ENCODE data around the gene STAG2. TPM values are rescaled to one million over a fixed set of nuclear protein-coding genes. Genes with fewer than 3 reads are reported as not detected.
"Not testable (repeated sequence)": the region's sequence is repeated elsewhere in the genome, so short reads cannot be mapped to it uniquely, and the experiment has no call there.

Gene STAG2
- 48.5 and 125 TPM in 2 replicates for total RNA-seq
- 13.2 TPM for polyA plus RNA-seq (2012)

DNA sequence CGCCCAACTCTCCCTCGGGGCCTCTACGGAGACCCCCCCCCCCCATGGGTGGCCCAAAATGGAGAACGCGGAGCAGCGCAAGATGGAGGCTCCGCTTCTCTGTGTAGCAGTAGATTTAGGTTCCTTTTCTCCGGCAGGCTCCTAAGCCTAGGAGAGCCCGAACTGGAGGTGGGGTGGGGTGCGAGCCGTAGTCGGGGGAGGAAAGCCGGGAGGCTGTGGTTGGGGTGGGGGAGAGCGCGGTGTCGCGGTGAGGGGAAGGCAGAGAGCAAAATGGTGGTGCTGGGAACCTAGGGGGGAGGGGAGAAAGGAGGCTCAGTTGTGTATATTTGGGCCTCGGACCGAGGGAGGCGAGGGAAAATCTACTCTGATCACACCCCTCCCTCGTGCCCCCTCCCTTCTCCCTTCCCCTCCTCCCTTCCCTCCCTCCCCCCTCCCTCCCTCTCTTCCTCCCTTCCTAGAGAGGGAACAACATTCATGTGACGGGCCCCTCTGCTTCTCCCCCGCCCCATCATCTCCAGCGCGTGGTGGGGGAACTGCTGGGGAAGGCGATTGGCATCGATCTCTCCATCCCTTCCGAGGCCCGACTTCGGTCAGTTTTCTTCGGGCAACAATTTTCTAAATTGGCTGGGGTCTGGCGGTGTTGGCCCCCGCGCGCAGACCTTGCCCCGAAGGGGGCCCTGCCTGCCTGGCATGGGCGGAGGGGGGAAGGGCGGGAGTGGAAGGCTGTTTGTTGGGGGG lies at the start of gene STAG2:
Gene STAG2, plus strand, starts transcription at position 439 of the 738 bp plus-strand sequence. CDS start 60,922 bp downstream, outside the sequence.
- peak; percentile 85 for DNase-seq (ENCODE audit: low read depth)

DNA sequence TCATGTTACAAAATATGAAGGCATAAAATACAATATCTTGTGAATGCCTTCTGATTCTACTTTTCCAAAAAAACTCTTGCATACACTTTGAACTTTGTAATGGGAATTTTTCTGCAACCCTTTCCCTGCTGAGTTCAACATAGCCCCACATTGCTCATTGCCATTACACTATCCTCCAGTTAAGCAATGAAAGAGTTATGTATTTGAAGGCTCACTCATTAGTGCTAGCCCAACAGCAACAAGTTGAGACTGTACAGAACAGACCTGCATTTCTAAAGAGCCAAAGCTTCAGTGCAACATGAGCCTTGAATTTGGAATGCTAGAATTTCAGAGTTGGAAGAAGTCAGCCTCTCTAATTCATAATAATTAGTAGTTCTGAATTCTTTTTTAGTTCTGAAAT lies 44.4 kb upstream of the STAG2 start:
- no peak for DNase-seq (ENCODE audit: low read depth)

DNA sequence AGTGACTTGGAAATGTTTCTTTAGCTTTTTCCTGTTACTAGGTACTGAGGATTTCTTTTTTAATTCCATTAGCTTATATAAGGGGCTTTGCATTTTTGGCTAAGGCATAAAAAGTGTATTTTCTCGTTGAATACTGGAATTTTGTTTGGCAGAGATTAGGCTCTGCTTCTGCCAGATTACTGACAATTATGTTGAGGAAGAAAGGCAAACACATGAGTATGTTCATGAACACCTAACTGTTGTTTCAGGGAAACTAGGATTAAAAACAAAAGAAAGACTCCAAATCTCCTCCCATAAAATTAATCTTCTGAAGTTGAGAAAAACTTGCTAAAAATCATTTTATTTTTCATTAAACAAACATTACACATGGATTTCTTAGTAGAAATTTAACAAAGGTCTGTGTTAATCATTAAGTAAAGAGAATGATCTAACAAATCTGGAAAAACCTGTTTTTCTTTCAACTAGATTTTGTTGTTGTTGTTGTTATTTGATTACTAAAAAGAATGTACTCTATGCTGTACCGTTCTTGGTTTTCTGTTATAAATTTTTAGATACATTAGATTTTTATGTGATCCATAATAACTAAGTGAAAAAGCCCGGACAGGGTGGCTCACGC lies 43.3 kb upstream of the STAG2 start:
- no peak for DNase-seq (ENCODE audit: low read depth)

DNA sequence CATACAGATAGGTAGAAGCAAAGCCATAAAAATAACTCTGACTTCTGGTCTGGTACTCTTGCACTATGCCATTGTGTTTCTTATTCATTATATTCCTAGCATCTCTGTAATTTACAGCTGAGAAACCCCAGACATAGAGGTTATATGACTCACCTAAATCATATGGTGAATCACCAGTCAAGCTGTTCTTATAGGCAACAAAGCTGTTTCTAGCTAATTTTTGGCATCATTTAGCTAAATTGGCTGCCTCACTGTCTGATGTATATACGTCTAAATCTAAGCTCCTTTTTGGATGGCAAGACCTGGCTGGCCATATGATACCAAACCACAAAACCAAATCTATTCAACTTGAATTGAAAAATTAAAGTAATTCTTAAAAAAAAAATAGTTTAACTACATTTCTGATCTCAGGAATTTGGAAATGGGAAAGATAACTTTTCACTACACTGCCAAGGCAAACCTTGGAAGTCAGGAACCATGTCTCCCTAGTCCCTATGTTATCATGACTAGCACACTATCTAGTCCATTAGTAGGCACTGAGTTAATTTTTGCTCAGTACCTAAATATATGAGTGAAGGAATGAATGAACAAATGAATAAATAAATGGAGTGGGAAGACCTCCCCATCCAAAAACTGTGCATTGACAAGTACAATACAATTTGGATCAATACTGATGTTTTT lies 41.3 kb upstream of the STAG2 start:
- no peak for DNase-seq (ENCODE audit: low read depth)

DNA sequence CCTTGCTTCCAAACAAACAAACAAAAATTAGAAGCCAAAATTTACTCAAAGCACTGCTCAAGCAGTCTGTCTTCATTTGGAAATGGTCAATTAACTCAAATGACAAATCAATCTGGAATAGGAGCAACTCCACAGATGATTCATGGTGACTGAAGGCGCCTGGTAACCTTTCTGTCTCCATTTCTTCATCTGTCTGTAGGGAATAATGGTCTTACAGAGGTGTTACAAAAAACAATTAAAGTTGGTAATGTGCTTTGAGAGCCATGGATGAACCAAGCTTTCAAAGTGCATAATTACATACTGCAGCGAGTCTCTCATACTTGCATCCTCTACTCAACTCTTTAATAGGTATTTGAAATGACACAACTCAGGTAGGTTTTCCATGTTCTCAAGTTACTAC lies 38.3 kb upstream of the STAG2 start:
- no peak for DNase-seq (ENCODE audit: low read depth)

DNA sequence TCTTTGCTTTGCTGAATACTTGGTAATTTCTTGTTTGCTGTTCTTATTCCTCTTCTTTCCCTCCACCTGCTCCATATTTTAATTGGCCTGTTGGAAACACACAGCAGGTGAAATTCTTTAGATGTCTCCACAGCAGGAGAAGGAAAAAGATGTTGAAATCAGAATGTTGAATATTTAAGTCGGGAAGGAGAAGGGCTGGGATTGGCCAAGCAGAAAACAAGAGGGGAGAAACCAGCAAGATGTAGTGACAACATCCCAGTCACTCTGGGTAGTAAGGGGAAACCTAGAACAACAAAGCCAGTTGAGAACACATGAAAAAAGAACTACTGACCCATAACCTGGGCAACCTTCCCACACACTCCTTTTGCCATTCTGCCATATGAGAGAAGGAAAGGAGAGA lies 37.3 kb upstream of the STAG2 start:
- no peak for DNase-seq (ENCODE audit: low read depth)

DNA sequence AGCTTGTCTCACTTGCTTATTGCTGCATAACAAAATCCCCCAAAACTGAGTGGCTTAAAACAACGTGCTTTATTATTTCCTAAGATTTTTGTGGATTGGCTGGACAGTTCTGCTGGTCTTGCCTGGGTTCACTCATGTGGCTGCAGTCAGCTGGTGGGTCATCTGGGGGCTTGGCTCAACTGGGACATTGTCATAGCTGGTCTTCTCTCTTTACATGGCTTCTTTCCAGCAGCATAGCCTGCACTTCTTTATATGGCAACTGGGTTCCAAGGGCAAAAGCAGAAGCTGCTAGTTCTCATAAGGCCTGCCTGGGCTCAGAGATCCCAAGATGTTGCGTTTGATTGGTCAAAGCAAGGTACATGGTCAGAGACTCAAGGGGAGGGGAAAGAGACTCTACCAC lies 33.7 kb upstream of the STAG2 start:
- peak; percentile 20 for DNase-seq (ENCODE audit: low read depth)

DNA sequence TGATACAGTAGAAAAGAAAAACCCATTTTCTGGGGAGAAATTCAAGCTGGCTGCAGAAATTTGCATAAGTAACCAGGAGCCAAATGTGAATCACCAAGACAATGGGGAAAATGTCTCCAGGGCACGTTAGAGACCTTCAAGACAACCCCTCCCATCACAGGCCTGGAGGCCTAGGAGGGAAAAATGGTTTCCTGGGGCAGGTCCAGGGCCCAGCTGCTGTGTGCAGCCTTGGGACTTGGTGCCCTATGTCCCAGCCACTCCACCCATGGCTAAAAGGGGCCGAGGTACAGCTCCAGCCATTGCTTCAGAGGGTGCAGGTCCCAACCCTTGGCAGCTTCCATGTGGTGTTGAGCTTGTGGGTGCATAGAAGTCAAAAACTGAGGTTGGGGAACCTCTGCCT lies 29.5 kb upstream of the STAG2 start:
- not testable (repeated sequence) for DNase-seq (ENCODE audit: low read depth)

DNA sequence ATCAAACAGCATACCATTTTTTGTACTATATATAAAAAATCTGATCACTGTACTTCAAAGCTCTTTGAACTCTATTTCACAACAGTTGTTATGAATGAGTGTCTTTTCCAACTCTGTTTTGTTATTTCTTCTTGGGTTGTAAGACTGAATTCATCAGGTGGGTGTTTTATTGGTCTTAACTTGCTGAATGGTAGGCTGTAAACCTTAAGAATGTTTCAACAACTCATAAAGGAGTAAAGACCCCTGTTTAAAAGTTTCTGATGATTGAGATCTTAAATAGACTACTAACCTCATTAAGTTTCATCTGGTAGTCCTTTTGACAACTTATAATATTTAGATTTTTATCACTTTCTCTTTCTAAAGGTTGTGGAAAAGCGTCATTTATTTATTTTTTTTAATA lies 18.4 kb upstream of the STAG2 start:
- no peak for DNase-seq (ENCODE audit: low read depth)

DNA sequence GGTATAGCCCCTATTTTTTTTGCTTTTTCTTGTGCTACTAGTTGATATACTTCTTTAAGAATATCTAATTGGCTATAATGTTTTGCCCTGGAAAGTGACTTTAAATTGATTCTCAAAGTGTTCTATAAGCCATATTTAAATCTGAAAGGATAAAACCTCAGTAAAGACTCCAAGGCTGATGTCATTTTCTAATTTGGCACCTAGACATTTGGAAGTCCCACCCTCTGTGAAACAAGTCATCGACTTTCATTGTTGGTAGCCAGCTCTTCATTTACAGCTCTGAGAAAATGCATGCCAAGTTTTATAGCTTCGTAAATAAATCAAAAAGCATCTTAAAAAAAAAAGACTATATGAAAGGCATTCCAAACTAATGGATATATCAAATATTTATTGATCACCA lies 18.0 kb upstream of the STAG2 start:
- DNase-seq (ENCODE audit: low read depth) = no peak

DNA sequence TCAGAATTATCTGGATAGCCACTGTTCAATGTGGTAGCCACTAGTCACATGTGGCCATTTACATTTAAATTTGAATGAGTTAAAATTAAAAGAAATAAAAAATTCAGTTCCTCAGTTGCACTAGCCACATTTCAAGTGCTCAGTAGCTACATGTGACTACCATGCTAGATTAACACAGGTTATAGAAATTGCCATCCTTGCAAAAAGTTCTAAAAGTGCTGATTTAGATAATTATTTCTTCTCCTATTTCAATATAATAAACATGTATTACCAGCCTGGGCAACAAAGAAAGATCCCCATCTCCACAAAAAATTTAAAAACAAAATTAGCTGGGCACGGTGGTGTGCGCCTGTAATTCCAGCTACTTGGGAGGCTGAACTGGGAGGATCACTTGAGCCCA lies 11.7 kb upstream of the STAG2 start:
- DNase-seq (ENCODE audit: low read depth) = no peak

DNA sequence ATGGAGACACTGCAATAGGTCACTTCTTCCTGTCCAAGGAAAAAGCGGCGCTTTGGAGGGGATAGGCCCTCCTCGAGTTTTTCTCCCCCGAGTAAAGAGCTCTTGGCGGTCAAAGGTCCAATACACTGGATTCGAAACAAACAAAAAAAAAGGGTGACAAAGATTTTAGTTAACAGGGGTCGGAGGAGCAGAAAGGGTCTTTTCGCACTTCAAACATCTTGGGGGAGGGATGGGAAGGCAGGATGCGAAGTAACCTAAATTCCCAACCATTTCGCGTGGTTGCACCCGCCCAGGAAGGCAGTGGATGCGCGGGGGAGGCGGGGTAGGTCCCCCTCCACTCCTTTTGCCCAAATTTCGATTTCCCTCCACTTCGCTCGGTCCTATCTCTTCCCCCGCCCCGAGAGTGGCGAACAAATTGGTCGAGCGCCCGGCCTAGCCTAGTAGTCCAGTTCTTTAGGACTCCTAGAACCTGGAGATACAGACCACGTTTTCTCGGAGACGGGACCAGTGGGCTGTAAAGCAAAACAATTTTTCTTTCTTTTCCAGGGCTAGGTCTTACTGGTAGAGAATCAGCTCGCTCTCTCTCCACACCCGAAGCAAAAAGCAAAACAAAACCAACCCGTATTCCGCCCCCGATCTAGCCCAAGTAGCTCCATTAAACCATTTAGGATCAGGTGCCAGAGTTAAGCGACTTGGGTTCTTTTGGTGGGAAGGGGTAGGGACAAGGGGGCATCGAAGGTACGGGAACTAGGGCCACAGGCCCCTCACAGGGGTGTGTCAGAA lies 2.0 kb upstream of the STAG2 start:
- peak; percentile 43 for DNase-seq (ENCODE audit: low read depth)

DNA sequence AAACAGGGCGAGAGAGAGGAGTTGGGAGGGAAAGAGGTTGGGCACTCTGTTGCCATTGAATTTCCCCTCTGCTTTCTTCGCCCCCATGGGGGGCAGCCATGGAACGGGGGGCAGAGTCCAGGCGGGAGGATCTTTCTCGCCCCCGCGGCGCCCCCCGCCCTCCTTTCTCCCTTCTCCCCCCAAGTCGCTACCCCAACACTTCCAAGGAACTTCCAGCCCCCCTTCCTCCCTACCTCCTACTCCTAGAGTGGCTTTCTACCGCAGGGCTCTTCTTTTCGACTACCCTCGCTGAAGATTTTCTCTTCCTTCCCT lies 594 bp upstream of the STAG2 start:
- DNase-seq (ENCODE audit: low read depth) = no peak

DNA sequence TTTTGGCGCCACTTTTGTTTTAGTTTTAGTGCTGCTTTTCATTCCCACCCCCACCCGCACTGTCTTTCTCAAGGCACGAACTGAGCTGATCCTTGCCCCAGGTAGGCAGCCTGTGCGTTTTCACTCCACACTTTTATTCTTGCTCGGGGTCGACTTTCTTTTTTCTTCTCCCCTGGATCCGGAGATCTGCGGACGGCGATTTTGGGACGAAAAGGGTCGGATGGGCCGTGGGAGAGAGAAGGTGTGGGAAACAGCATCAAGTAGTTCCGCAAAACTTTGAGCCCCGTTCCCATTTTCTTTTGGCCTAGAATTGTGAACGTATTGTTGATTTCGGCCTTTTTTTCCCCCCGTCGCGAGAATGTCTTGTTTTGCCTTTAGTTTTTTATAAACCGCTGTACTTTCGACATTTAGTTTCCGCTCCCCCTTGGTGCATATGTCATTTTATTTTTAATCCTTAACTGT lies 531 bp downstream of the STAG2 start:
- no peak for DNase-seq (ENCODE audit: low read depth)

DNA sequence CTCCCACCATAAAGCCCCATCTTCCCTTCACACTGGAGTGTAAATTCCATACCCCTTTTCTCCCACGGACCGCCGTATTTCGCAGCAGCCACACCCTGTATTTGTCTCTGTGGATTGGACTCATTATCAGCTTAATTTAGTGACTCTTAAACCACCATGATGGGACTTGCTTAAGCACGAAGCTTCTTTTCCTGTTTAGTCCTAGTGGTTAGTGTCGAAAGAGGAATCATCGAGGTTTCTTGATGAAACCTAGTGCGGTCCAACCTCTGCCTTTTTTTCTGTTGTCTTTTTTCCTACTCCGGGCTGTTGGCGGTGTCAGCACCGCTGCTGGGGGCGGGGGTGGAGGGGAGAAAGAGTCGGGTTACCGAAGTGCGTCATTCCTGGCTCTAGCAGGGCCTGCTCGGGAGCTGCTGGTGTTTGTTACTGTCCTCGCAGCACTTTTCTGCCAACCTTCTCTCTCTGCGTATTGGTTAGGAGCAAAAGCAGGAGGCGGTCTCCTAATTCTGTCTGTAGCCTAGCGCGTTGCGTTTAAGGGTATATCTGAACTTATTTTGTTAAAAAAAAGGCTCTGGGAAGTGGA lies 1.4 kb downstream of the STAG2 start:
- DNase-seq (ENCODE audit: low read depth) = peak; percentile 90

DNA sequence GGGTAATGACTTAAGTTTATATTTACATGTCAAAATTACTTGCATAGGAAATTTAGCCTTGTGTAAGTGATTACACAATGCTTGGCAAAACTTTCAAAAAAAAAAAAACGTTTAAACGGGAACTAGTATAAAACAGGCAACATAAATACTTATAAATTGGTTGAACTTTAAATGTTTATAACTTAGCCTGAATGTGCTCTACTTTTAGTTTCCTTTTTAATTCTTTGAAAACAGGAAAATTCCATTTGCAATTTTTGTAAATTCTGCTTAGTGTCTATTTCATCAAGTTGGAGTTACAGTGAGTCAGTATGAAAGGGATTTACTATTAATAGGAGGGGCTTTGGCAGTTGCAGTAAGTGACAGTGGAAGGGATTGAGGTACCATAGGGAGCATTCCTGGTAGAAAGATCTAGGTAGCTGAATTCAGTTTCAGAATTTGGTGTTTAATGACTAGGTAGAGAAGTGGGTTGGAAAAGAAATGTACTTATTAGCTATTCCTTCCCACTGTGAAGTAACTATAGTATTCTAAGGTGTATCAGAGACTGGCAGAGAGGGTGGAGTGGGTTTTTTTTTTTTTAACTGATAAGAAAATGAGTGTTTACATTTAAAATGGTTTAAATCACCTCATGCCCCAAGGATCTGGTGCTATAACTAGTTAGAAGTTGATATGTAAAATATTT lies 2.8 kb downstream of the STAG2 start:
- no peak for DNase-seq (ENCODE audit: low read depth)

DNA sequence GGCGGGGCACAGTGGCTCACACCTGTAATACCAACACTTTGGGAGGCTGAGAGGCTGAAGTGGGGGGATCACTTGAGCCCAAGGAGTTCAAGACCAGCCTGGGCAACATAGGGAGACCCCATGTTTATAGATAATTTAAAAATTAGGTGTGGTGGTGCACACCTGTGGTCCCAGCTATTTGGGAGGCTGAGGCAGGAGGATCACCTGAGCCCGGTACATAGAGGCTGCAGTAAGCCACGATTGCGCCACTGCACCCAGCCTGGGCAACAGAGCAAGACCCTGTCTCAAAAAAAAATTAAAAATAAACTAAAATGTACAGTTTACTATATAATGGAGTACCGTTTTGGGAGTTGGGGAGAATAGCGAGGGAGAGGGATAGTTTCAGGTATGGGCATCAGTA lies 4.2 kb downstream of the STAG2 start:
- DNase-seq (ENCODE audit: low read depth) = no peak

DNA sequence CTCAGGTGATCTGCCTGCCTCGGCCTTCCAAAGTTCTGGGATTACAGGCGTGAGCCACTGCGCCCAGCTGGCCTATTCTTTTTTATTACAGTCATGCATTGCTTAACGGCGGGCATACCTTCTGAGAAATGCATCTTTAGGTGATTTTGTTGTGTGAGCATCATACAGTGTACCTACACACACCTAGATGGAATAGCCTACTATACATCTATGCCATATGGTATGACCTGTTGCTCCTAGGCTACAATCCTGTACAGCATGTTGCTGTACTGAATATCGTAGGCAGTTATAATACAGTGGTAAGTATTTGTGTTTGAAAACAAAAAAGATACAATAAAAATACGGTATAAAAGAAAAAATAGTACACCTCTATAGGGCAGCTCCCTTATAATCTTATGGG lies 6.0 kb downstream of the STAG2 start:
- DNase-seq (ENCODE audit: low read depth) = no peak

DNA sequence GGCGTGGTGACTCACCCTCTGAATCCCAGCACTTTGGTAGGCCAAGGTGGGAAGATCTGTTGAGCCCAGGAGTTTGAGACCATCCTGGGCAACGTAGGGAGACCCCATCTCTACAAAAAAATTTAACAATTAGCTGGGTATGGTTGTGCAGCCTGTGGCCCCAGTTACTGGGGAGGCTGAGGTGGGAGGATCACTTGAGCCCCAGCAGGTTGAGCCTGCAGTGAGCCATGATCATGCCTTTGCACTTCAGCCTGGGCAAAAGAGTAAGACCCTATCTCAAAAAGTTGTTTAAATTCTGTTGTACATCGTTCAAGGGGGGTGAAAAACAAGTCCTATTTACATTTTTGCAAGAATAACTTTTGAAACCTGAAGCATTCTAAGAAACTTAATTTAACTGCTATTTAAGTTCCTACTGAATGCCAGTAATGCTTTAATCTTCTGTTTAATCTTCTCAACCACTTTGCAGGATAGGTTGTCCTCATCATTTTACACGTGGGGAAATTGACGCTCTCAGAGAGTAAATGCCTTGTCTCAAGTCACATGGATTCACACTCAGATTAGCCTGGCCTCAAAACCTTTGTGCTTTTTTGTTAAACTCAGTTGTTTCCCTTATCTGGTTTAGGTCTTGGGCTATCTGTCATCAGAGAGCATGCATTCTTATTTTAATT lies 7.0 kb downstream of the STAG2 start:
- no peak for DNase-seq (ENCODE audit: low read depth)

DNA sequence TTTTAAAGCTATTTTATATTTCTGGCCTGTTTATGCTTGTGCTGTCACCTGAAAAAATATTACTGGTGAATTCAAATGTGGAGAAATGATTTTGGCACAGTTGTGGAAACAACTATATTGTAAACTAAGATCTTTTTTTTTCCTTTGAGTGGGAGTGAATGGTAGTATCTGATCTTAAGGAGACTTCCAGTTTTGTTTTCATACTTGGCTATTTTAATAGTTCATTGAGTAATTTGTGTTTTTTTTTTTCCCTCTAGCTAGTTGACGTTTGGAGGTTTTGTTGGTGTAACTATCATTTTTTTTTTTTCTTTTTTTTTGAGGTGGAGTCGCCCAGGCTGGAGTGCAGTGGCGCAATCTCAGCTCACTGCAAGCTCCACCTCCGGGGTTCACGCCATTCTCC lies 10.5 kb downstream of the STAG2 start:
- DNase-seq (ENCODE audit: low read depth) = no peak
